LNCaP clone FGC (cell line): ENCODE results near the gene AMPD2.

Source experiments
- DNase-seq: peaks from one replicate; pipeline ENCODE4 v3.0.0-alpha.2; 2011; ENCODE audit warnings: low read depth
- H3K4me3 ChIP-seq: 2 replicates; pipeline ENCODE4 v1.5.1; 2011; ENCODE audit warnings: mild to moderate bottlenecking, low read depth, low read length, control low read depth
- CTCF ChIP-seq: IDR thresholded peaks from 2 replicates; pipeline ENCODE4 v1.5.1; 2012; ENCODE audit warnings: mild to moderate bottlenecking; ENCODE audit not compliant: control insufficient read depth, insufficient read depth; ENCODE audit errors: extremely low read depth

The AMPD2 gene

GRCh38 chr1:109584766-109585165, 34.9 kb upstream of the AMPD2 start:
- DNase-seq, result no peak
- no peak overlapping the region for H3K4me3 ChIP-seq
- no peak for TF ChIP-seq CTCF

GRCh38 chr1:109586055-109586454, 33.6 kb upstream of the AMPD2 start:
- no peak for DNase-seq
- no peak for TF ChIP-seq CTCF
- no peak overlapping the region for H3K4me3 ChIP-seq

- H3K4me3 ChIP-seq, result no peak overlapping the region
- no peak for DNase-seq
- no peak for TF ChIP-seq CTCF
Observed at GRCh38 chr1:109589177-109589576, 30.5 kb upstream of the AMPD2 start.

- no peak overlapping the region for H3K4me3 ChIP-seq
- TF ChIP-seq CTCF, result no peak
- no peak for DNase-seq
Observed at GRCh38 chr1:109589679-109590078, 30.0 kb upstream of the AMPD2 start.

- no peak for DNase-seq
- TF ChIP-seq CTCF, result no peak
- no peak overlapping the region for H3K4me3 ChIP-seq
Observed at GRCh38 chr1:109592916-109593315, 26.7 kb upstream of the AMPD2 start.

GRCh38 chr1:109595531-109595930, 24.1 kb upstream of the AMPD2 start:
- no peak overlapping the region for H3K4me3 ChIP-seq

More at GRCh38 chr1:109595531-109595930, 24.1 kb upstream of the AMPD2 start:
- no peak for DNase-seq
- no peak for TF ChIP-seq CTCF
